DMS53 treated with DMSO at 0.1 percent for 48 hours (cell line): ENCODE measurements around the gene AMIGO2.
A peak's percentile ranks its signal among the peaks of the same experiment; 100 is the strongest.

ENCODE experiments used
- DNase-seq: peaks from one replicate; lab custom pipeline; 2025; ENCODE audit not compliant: unreplicated experiment; lab: John Stamatoyannopoulos, UW

Gene AMIGO2

GRCh38 chr12:47099610-47100009 is 19.9 kb upstream of the AMIGO2 start:
- peak; percentile 58 for DNase-seq

- DNase-seq = no peak
Measured at GRCh38 chr12:47098099-47098498, 18.3 kb upstream of the AMIGO2 start.

GRCh38 chr12:47097276-47097896 is 17.6 kb upstream of the AMIGO2 start:
- DNase-seq = no peak

GRCh38 chr12:47095446-47096236 is 15.9 kb upstream of the AMIGO2 start:
- peak; percentile 73 for DNase-seq

GRCh38 chr12:47094804-47095203 is 15.0 kb upstream of the AMIGO2 start:
- peak; percentile 73 for DNase-seq

- DNase-seq = no peak
Measured at GRCh38 chr12:47091009-47091408, 11.2 kb upstream of the AMIGO2 start.

- DNase-seq = peak; percentile 100
Measured at GRCh38 chr12:47088021-47088944, 8.5 kb upstream of the AMIGO2 start.

GRCh38 chr12:47087088-47087688 is 7.4 kb upstream of the AMIGO2 start:
- peak; percentile 78 for DNase-seq

- DNase-seq = peak; percentile 98
Measured at GRCh38 chr12:47085815-47086252, 6.1 kb upstream of the AMIGO2 start.

GRCh38 chr12:47084172-47084571 is 4.4 kb upstream of the AMIGO2 start:
- peak; percentile 70 for DNase-seq

GRCh38 chr12:47082796-47083621 is 3.2 kb upstream of the AMIGO2 start:
- peak; percentile 28 for DNase-seq

GRCh38 chr12:47082283-47082682 is 2.5 kb upstream of the AMIGO2 start:
- DNase-seq = no peak

GRCh38 chr12:47080725-47081502 is 1.2 kb upstream of the AMIGO2 start:
- DNase-seq = peak; percentile 93

- DNase-seq = peak; percentile 93
Measured at GRCh38 chr12:47079981-47080724, 394 bp upstream of the AMIGO2 start.

GRCh38 chr12:47078733-47079467 is 859 bp downstream of the AMIGO2 start:
- DNase-seq = no peak

GRCh38 chr12:47078086-47078395 is 1.7 kb downstream of the AMIGO2 start:
- no peak for DNase-seq

- DNase-seq = no peak
Measured at GRCh38 chr12:47077206-47078085, 2.3 kb downstream of the AMIGO2 start.
